GM18909 (cell line): ENCODE data around the gene DNASE2.
"Not testable (repeated sequence)": the region's sequence is repeated elsewhere in the genome, so short reads cannot be mapped to it uniquely, and the experiment has no call there.

Experiments
- ATAC-seq: cut with Tn5 transposase; IDR thresholded peaks from one replicate; pipeline ENCODE4 v1.9.1; 2021; ENCODE audit warnings: mild to moderate bottlenecking; ENCODE audit not compliant: unreplicated experiment, poor library complexity

Gene DNASE2

GRCh38 chr19:12865746-12866415 lies 15.4 kb downstream of the DNASE2 start:
- ATAC-seq: no peak

DNA sequence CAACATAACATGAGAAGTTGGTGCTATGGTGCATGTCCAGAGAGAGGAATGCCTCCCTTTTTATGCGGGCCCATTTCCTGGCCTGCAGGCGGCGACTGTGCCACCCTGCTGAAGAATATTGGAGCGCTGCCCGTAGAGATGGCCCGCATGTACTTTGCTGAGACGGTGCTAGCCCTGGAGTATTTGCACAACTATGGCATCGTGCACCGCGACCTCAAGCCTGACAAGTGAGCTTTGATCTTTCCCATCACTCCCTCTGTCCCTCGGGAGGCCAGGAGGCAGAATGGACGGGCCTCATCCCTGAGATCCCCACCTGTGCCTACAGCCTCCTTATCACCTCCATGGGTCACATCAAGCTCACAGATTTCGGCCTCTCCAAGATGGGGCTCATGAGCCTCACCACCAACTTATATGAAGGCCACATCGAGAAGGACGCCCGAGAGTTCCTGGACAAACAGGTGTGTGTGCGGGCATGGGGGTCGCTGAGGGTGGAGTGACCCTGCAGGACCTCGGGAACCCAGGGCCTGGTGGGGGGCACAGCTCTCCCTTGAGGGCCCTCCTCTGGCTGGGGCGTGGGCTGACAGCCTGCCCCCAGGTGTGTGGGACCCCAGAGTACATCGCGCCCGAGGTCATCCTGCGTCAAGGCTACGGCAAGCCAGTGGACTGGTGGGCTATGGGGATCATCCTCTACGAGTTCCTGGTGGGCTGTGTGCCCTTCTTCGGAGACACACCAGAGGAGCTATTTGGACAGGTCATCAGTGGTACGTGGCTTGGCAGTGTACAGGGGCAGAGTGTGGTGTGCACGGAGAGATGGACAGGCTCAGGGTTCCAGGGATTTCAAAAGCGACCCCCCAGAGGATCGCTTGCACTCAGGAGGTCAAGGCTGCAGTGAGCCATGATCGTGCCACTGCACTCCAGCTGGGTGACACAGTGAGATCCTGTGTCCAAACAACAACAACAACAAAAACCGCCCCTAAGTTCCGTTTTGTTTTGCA lies 16.2 kb downstream of the DNASE2 start:
- ATAC-seq: no peak

DNA sequence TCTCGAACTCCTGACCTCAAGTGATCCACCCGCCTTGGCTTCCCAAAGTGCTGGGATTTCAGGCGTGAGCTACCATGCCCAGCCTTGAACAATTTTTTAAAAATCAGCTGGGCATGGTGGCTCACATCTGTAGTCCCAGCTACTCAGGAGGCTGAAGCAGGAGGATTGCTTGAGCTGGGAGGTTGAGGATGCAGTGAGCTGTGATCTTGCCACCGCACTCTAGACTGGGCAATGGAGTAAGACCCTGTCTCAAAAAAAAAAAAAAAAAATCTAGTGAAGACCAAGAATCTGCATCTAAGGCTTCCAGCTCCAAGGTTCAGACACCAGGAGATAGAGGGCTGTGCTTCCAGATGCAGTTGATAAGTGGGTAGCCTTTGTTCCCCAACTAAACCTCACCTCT lies 17.1 kb downstream of the DNASE2 start:
- no peak for ATAC-seq

GRCh38 chr19:12859546-12859945 lies 21.7 kb downstream of the DNASE2 start:
- no peak for ATAC-seq

DNA sequence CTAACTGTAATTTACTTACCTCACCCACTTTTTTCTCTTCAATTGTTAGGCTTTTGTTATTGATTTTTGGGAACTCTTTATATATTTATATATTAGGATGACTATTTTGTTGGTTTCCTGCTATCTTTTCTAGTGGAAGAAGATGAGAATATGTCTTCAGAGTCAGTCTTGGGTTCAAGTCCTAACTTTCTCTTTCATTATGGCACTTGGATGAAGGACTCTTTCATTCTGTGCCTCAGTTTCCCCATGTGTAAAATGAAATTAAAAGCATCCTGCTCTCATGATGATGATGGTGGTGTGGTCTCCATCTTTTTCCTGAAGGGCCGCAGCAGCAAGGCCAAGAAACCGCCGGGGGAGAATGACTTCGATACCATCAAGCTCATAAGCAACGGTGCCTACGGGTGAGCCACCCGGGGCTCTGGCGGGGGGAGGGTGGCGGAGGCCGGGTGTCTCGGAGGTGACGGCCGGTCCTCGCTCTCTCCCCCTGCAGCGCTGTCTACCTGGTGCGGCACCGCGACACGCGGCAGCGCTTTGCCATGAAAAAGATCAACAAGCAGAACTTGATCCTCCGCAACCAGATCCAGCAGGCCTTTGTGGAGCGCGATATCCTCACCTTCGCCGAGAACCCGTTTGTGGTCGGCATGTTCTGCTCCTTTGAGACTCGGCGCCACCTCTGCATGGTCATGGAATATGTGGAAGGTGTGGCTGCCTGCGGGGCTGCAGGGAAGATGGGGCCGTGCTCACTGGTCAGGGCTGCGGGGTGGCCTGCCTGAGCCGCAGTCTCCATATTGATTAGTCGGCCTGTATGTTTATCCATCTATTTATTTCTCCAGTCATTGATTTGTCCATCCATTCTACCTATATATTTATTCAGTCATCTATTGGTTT lies 23.0 kb downstream of the DNASE2 start:
- no peak for ATAC-seq

- ATAC-seq: no peak
These were observed 24.6 kb downstream of the DNASE2 start for GRCh38 chr19:12856653-12857052.

GRCh38 chr19:12847159-12848139 lies 33.8 kb downstream of the DNASE2 start:
- peak; percentile 65 for ATAC-seq

DNA sequence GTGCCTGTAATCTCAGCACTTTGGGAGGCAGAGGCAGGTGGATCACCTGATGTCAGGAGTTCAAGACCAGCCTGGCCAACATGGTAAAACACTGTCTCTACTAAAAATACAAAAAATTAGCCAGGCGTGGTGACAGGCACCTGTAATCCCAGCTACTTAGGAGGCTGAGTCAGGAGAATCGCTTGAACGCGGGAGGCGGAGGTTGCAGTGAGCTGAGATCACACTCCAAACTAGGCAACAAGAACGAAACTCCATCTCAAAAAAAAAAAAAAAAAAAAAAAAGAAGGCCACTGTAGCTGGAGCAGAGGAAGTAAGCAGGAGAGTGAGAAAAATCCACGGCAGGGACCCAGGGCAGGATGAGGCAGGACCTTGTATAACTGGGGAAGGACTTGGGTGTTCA lies 34.6 kb downstream of the DNASE2 start:
- not testable (repeated sequence) for ATAC-seq

GRCh38 chr19:12843999-12844732 lies 37.1 kb downstream of the DNASE2 start:
- ATAC-seq: no peak

DNA sequence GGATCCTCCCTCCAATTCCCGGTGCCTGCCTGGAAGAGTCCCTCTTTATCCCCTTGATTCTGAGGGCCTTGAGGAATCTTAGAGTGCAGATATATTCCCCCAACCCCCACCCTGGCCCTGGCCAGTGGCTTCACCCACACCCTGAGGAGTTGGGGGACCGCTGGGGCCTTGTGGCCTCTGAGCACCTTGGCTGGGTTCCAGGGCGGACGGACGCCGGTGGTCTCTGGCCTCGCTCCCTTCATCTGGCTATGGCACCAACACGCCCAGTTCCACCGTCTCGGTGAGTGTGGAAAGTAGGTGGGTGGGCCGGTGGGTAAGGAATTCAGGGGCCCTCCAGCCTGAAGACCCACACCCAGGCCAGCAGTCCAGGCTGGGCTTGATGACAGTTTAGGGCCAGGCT lies 37.9 kb downstream of the DNASE2 start:
- no peak for ATAC-seq

DNA sequence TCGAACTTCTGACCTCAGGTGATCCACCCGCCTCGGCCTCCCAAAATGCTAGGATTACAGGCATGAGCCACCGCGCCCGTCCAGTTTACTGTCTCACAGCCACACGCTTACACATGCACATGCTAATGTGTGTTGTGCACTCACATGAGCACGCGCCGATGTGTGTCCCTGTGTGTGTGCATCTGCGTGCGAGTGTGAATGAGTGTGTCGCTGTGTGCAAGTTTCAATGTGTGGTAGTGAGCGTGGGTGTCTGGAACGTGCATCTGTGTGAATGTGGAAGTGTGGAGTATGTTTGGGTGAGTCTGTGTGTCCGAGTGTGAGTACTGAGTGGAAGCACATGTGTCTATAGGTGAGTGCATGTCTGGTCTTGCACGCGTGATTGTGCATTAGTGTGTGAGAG lies 38.7 kb downstream of the DNASE2 start:
- no peak for ATAC-seq

DNA sequence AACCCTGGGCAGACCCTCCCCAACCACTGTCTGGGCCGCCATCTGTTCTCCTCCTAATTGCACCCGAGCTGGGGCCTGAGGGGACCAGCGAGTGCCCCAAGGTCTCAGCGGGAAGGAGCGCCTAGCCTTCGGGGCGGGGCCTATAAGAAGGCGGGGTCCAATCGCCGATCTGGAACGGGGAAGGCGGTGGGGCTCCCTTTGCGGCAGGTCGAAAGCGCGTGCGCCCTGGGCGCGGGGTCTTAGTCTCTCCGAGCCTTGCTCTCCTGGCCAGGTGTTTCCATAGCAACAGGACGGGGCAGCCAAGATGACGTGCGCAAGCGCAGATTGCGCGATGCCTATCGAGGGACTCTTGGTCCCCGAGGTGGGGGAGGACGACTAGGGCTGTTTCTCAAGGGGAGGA lies 40.2 kb downstream of the DNASE2 start:
- ATAC-seq: no peak

DNA sequence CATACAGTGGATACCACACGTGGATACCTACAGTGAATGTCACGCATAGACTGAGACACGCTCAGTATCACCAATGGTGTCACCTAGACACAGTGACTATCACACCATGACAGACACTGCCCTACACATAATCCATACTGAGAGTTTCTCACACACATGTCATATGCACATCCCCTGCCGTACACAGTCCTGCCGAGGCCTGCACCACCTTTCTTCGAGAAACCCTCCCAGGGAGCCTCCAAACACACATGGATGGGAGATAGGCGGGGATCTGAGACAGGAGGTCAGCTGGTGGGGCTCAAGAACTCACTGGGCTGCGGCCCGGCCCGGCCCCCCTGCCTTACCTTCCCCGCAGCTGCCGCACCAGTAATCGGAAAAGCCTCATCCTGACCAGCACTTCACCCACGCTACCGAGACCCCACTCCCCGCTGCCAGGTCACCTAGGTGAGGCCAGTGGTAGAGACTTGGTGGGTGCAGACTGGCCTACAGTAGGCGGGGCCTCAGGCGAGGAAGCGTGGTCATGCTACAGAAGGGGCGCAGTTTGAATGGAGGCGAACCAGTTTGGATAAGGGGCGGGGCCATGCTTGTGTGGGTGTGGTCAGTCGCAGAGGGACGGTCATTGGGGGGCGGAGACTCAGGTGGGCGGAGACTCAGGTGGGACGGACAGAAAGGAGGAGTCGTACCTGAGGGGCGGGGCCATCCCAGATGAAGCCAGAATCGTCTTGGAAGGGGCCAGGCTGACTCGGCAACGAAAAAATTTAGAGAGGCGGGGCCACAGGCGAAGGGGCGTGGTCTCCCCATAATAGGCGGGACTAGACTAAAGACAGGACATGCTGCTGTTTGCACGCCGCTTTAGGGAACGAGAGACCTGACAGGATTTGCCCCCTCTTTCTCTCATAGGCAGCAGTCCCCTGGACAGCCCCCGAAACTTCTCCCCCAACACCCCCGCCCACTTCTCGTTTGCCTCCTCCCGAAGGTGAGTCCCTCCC lies 40.9 kb downstream of the DNASE2 start:
- no peak for ATAC-seq

GRCh38 chr19:12838886-12839756 lies 42.1 kb downstream of the DNASE2 start:
- no peak for ATAC-seq

- ATAC-seq: no peak
These were observed 42.9 kb downstream of the DNASE2 start, which contains the start of gene MAST1 for GRCh38 chr19:12838182-12838885. Gene MAST1 (plus strand): TSS chr19:12838515. CDS start chr19:12838573, 58 bp downstream.

DNA sequence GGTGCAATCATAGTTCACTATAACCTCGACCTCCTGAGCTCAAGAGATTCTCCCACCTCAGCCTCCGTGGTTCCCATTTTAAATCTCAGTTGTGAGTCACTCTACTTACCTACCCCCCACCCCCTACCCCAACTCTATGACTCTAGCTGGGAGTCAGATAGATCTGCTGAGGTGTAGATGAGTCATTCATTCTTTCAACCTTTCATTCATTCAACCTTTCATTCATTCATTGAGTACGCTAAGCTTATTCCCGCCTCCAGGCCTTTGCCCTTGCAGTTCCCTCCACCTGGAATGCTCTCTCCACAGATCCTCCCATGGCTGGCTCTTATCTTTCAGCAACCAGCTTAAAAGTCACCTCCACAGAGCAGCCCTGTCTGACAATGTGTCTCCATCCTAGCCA lies 44.0 kb downstream of the DNASE2 start:
- no peak for ATAC-seq
